ENCODE measurements around the gene GAB2.

The GAB2 gene

DNA sequence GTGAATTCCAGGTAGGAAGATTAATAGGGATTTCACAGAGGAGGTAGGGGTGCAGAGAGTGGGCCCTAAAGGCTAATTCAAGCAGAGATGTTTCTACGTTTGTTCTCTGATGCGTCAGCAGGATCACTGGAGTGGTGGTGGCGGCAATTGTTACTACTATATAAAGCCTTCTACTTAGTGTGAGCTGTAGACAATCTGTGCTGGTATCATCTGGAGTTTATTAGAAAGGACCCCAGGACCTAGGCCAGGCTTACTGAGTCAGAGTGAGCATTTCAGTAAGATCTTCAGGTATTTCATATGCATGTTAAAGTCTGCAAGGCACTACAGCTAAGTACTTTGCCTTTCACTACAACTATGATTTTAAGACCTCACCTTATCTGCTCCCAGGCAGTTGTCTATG, 169.4 kb downstream of the GAB2 start:
- ATAC-seq, result peak; percentile 59
- TF ChIP-seq TCF4 (CRISPR knock-in tag; IDR thresholded peaks at IDR 0.05; ENCODE audit: borderline replicate concordance) (no peak), RARB (CRISPR knock-in tag; IDR thresholded peaks at IDR 0.05) (no peak), ZFP3 (CRISPR knock-in tag; IDR thresholded peaks at IDR 0.05) (no peak), ARNTL (CRISPR knock-in tag; IDR thresholded peaks at IDR 0.05; ENCODE audit: borderline replicate concordance, low read depth) (no peak), ZC3H10 (CRISPR knock-in tag; IDR thresholded peaks at IDR 0.05) (no peak), ESRRG (CRISPR knock-in tag; IDR thresholded peaks at IDR 0.05) (no peak), ZNF70 (CRISPR knock-in tag; IDR thresholded peaks at IDR 0.05) (no peak), TOX (CRISPR knock-in tag; IDR thresholded peaks at IDR 0.05; ENCODE audit: borderline replicate concordance) (no peak), SNAI2 (CRISPR knock-in tag; IDR thresholded peaks at IDR 0.05) (no peak), BACH2 (CRISPR knock-in tag; IDR thresholded peaks at IDR 0.05; ENCODE audit: borderline replicate concordance) (no peak), ZNF8 (CRISPR knock-in tag; IDR thresholded peaks at IDR 0.05) (no peak), ZNF565 (CRISPR knock-in tag; conservative IDR thresholded peaks at IDR 0.05; ENCODE audit: low read depth) (no peak), PPARA (CRISPR knock-in tag; IDR thresholded peaks at IDR 0.05; ENCODE audit: borderline replicate concordance) (no peak), ZFP30 (CRISPR knock-in tag; IDR thresholded peaks at IDR 0.05) (no peak), ISL1 (CRISPR knock-in tag; IDR thresholded peaks at IDR 0.05) (no peak)
- TF ChIP-seq, protein P1, sequence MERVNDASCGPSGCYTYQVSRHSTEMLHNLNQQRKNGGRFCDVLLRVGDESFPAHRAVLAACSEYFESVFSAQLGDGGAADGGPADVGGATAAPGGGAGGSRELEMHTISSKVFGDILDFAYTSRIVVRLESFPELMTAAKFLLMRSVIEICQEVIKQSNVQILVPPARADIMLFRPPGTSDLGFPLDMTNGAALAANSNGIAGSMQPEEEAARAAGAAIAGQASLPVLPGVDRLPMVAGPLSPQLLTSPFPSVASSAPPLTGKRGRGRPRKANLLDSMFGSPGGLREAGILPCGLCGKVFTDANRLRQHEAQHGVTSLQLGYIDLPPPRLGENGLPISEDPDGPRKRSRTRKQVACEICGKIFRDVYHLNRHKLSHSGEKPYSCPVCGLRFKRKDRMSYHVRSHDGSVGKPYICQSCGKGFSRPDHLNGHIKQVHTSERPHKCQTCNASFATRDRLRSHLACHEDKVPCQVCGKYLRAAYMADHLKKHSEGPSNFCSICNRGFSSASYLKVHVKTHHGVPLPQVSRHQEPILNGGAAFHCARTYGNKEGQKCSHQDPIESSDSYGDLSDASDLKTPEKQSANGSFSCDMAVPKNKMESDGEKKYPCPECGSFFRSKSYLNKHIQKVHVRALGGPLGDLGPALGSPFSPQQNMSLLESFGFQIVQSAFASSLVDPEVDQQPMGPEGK (CRISPR knock-in tag; IDR thresholded peaks at IDR 0.05; ENCODE audit: borderline replicate concordance), result no peak
- TF ChIP-seq, protein P2, sequence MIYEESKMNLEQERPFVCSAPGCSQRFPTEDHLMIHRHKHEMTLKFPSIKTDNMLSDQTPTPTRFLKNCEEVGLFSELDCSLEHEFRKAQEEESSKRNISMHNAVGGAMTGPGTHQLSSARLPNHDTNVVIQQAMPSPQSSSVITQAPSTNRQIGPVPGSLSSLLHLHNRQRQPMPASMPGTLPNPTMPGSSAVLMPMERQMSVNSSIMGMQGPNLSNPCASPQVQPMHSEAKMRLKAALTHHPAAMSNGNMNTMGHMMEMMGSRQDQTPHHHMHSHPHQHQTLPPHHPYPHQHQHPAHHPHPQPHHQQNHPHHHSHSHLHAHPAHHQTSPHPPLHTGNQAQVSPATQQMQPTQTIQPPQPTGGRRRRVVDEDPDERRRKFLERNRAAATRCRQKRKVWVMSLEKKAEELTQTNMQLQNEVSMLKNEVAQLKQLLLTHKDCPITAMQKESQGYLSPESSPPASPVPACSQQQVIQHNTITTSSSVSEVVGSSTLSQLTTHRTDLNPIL (CRISPR knock-in tag; IDR thresholded peaks at IDR 0.05; ENCODE audit: low read depth), result no peak
- TF ChIP-seq, protein P3, sequence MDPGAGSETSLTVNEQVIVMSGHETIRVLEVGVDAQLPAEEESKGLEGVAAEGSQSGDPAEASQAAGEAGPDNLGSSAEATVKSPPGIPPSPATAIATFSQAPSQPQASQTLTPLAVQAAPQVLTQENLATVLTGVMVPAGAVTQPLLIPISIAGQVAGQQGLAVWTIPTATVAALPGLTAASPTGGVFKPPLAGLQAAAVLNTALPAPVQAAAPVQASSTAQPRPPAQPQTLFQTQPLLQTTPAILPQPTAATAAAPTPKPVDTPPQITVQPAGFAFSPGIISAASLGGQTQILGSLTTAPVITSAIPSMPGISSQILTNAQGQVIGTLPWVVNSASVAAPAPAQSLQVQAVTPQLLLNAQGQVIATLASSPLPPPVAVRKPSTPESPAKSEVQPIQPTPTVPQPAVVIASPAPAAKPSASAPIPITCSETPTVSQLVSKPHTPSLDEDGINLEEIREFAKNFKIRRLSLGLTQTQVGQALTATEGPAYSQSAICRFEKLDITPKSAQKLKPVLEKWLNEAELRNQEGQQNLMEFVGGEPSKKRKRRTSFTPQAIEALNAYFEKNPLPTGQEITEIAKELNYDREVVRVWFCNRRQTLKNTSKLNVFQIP (CRISPR knock-in tag; IDR thresholded peaks at IDR 0.05; ENCODE audit: borderline replicate concordance, low read depth), result no peak
- TF ChIP-seq, protein P4, sequence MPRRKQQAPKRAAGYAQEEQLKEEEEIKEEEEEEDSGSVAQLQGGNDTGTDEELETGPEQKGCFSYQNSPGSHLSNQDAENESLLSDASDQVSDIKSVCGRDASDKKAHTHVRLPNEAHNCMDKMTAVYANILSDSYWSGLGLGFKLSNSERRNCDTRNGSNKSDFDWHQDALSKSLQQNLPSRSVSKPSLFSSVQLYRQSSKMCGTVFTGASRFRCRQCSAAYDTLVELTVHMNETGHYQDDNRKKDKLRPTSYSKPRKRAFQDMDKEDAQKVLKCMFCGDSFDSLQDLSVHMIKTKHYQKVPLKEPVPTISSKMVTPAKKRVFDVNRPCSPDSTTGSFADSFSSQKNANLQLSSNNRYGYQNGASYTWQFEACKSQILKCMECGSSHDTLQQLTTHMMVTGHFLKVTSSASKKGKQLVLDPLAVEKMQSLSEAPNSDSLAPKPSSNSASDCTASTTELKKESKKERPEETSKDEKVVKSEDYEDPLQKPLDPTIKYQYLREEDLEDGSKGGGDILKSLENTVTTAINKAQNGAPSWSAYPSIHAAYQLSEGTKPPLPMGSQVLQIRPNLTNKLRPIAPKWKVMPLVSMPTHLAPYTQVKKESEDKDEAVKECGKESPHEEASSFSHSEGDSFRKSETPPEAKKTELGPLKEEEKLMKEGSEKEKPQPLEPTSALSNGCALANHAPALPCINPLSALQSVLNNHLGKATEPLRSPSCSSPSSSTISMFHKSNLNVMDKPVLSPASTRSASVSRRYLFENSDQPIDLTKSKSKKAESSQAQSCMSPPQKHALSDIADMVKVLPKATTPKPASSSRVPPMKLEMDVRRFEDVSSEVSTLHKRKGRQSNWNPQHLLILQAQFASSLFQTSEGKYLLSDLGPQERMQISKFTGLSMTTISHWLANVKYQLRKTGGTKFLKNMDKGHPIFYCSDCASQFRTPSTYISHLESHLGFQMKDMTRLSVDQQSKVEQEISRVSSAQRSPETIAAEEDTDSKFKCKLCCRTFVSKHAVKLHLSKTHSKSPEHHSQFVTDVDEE (CRISPR knock-in tag; IDR thresholded peaks at IDR 0.05), result no peak
- TF ChIP-seq, protein P5, sequence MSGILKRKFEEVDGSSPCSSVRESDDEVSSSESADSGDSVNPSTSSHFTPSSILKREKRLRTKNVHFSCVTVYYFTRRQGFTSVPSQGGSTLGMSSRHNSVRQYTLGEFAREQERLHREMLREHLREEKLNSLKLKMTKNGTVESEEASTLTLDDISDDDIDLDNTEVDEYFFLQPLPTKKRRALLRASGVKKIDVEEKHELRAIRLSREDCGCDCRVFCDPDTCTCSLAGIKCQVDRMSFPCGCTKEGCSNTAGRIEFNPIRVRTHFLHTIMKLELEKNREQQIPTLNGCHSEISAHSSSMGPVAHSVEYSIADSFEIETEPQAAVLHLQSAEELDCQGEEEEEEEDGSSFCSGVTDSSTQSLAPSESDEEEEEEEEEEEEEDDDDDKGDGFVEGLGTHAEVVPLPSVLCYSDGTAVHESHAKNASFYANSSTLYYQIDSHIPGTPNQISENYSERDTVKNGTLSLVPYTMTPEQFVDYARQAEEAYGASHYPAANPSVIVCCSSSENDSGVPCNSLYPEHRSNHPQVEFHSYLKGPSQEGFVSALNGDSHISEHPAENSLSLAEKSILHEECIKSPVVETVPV (CRISPR knock-in tag; IDR thresholded peaks at IDR 0.05), result no peak

DNA sequence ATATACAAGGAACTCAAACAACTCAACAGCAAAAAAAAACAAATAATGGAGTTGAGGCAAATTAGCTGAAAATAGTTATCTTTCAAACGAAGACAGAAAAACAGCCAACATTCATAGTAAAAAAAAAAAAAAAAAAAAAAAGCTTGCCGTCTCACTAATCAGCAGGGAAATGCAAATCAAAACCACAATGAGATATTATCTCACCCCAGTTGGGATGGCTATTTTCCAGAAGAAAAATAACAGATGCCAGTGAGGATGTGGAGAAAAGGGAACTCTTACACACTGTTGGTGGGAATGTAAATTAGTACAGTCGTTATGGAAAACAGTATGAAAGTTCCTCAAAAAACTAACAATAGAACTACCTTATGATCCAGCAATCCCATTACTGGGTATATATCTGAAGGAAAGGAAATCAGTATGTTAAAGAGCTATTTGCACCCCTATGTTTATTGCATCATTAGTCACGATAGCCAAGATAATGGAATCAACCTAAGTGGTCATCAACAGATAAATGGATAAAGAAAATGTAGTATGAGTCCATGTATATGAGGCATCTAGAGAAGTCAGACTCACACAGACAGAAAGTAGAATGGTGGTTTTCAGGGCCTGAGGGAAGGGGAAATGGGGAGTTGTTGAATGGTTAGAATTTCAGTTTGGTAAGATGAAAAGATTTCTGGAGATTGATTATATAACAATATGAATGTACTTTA, 172.9 kb downstream of the GAB2 start:
- TF ChIP-seq GLIS3 (CRISPR knock-in tag; IDR thresholded peaks at IDR 0.05) (no peak), ARNTL (CRISPR knock-in tag; IDR thresholded peaks at IDR 0.05; ENCODE audit: borderline replicate concordance, low read depth) (no peak), PPARA (CRISPR knock-in tag; IDR thresholded peaks at IDR 0.05; ENCODE audit: borderline replicate concordance) (no peak), ZFP3 (CRISPR knock-in tag; IDR thresholded peaks at IDR 0.05) (no peak), ZC3H10 (CRISPR knock-in tag; IDR thresholded peaks at IDR 0.05) (no peak), OSR1 (CRISPR knock-in tag; IDR thresholded peaks at IDR 0.05) (no peak), ZNF70 (CRISPR knock-in tag; IDR thresholded peaks at IDR 0.05) (no peak), TOX (CRISPR knock-in tag; IDR thresholded peaks at IDR 0.05; ENCODE audit: borderline replicate concordance) (no peak)
- peak; percentile 57 for ATAC-seq

All from SK-N-SH treated with all-trans-retinoic acid at 6 μM for 48 hours (cell line).